ENCODE results near the gene ALX4. TPM values are rescaled to one million over a fixed set of nuclear protein-coding genes. Genes with fewer than 3 reads are reported as not detected.

Gene ALX4
- total RNA-seq, 1 donor from 2014 or later: not detected

- Histone ChIP-seq H3K27ac (no peak overlapping the region), H3K4me3 (no peak overlapping the region), H3K9me3 (no peaks in the 10 kb centered on the region), H3K36me3 (no peaks in the 10 kb centered on the region), H3K4me1 (peaks cover 5% of the 10 kb centered on the region), H3K27me3 (no peaks in the 10 kb centered on the region)
- intact Hi-C loops (cut with DNase I): no loop called here
- TF ChIP-seq CTCF (IDR thresholded peaks at IDR 0.05) (no peak), POLR2A (IDR thresholded peaks at IDR 0.05) (no peak), POLR2AphosphoS5 (IDR thresholded peaks at IDR 0.05; ENCODE audit: insufficient read depth in 1 of 2, low read depth in 1 of 2) (no peak)
- no peak for DNase-seq (ENCODE audit: extremely low spot score in 2 of 2)
Measured at GRCh38 chr11:44226490-44226889, 83.4 kb downstream of the ALX4 start.

GRCh38 chr11:44224867-44225501 is 85.0 kb downstream of the ALX4 start:
- no peak for TF ChIP-seq CTCF (IDR thresholded peaks at IDR 0.05)
- TF ChIP-seq POLR2A (IDR thresholded peaks at IDR 0.05): no peak
- Histone ChIP-seq H3K4me3 (no peak overlapping the region), H3K27me3 (no peaks in the 10 kb centered on the region), H3K27ac (no peak overlapping the region), H3K9me3 (no peaks in the 10 kb centered on the region), H3K36me3 (no peaks in the 10 kb centered on the region), H3K4me1 (peaks cover 5% of the 10 kb centered on the region)
- intact Hi-C loops (cut with DNase I): no loop called here
- DNase-seq (ENCODE audit: extremely low spot score in 2 of 2): no peak

GRCh38 chr11:44223238-44223637 is 86.7 kb downstream of the ALX4 start:
- no peaks in the 10 kb centered on the region for H3K9me3 ChIP-seq
- no peaks in the 10 kb centered on the region for H3K36me3 ChIP-seq
- no peaks in the 10 kb centered on the region for H3K4me1 ChIP-seq
- H3K4me3 ChIP-seq: no peak overlapping the region
- TF ChIP-seq POLR2AphosphoS5 (IDR thresholded peaks at IDR 0.05; ENCODE audit: insufficient read depth in 1 of 2, low read depth in 1 of 2) (no peak), POLR2A (IDR thresholded peaks at IDR 0.05) (no peak), CTCF (IDR thresholded peaks at IDR 0.05) (no peak)
- no peaks in the 10 kb centered on the region for H3K27me3 ChIP-seq
- no peak for DNase-seq (ENCODE audit: extremely low spot score in 2 of 2)
- intact Hi-C loops (cut with DNase I): no loop called here
- H3K27ac ChIP-seq: no peak overlapping the region

- no peak for TF ChIP-seq POLR2A (IDR thresholded peaks at IDR 0.05)
- no peak for TF ChIP-seq CTCF (IDR thresholded peaks at IDR 0.05)
- TF ChIP-seq POLR2AphosphoS5 (IDR thresholded peaks at IDR 0.05; ENCODE audit: insufficient read depth in 1 of 2, low read depth in 1 of 2): no peak
- no peak overlapping the region for H3K4me3 ChIP-seq
- intact Hi-C loops (cut with DNase I): no loop called here
- no peaks in the 10 kb centered on the region for H3K9me3 ChIP-seq
- no peaks in the 10 kb centered on the region for H3K27me3 ChIP-seq
- H3K27ac ChIP-seq: no peak overlapping the region
- no peaks in the 10 kb centered on the region for H3K36me3 ChIP-seq
- no peaks in the 10 kb centered on the region for H3K4me1 ChIP-seq
- no peak for DNase-seq (ENCODE audit: extremely low spot score in 2 of 2)
Measured at GRCh38 chr11:44221992-44222391, 87.9 kb downstream of the ALX4 start.

GRCh38 chr11:44221456-44221855 is 88.5 kb downstream of the ALX4 start:
- intact Hi-C loops (cut with DNase I): no loop called here
- Histone ChIP-seq H3K27me3 (no peaks in the 10 kb centered on the region), H3K9me3 (no peaks in the 10 kb centered on the region), H3K4me1 (no peaks in the 10 kb centered on the region), H3K36me3 (no peaks in the 10 kb centered on the region), H3K4me3 (no peak overlapping the region), H3K27ac (no peak overlapping the region)
- TF ChIP-seq POLR2AphosphoS5 (IDR thresholded peaks at IDR 0.05; ENCODE audit: insufficient read depth in 1 of 2, low read depth in 1 of 2): no peak
- no peak for DNase-seq (ENCODE audit: extremely low spot score in 2 of 2)
